T1000 (cell line): Measurements from ENCODE around the gene ADAMTS18.

Source experiments
- DNase-seq: peaks from one replicate; lab custom pipeline; 2025; ENCODE audit warnings: mixed read lengths; lab: John Stamatoyannopoulos, UW

ADAMTS18 gene

DNA sequence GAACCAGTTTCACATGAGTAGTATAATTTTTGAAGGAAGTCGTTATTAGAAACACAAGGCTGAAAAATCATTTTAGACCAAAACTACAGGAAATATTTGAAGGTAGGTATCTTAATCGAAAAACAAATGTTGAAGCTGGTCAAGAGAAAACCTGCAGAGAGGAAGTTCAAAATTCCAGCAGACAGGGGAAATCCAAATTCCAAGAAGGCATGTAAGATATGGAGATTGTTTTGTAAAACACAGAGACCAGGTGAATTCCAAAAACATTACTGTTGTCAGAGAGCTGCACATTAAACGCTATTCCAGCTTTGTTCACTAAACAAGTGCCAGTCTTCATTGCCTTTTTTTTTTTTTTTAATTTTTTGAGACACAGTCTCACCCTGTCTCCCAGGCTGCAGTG lies 38.4 kb downstream of the ADAMTS18 start:
- DNase-seq = no peak

DNA sequence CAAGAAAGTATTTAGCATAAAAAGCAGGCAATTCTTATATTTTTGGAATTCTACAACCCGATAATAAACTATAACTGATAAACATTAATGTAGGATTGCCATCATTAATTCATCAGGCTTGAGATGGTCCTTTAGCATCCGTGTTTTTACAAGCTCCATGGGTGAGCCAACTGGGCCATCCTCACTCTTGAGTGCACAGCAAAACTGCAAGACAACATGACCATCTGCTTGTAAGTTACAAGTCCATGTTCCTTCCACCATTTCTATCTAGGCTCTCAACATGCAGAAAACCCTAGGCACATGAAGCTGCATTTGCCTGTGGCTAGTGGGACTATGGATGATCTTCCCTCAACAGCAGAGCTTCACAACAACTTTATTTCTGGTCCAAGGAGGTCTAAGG lies 40.1 kb downstream of the ADAMTS18 start:
- DNase-seq = no peak

DNA sequence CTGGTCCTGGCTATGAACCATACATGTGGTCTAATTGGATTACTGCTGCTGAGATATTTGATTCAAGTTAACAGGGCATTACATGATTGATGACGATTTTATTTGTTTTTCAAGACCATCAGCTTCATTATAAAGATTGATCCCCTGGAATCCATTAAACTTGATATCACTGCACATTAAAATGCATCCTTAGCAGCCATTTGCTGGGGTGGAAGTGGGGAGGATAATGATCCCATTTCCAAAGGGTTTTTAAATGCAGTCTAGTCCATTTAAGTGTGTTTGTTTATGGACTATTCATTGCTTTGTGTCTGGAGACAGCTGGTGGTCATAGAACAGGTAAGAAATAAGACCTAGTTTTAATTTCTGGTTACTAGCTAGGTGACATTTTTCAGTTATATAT lies 40.9 kb downstream of the ADAMTS18 start:
- DNase-seq = no peak

DNA sequence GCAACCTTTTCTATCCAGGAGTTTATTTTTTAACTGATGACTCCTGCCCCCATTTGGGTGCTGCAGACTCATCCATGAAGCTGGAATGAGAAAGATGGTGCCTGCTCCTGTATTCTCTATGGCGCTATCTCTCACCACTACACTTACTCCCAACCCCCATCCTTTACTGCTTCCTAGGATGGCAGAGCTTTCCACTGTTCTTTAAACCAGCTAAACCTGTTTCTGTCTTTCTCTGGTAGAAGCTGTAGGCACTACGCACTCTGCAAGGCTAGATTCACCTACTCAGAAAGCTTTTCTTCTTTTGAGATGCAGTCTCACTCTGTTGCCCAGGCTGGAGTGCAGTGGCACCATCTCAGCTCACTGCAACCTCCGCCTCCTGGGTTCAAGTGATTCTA lies 47.0 kb downstream of the ADAMTS18 start:
- DNase-seq = no peak

DNA sequence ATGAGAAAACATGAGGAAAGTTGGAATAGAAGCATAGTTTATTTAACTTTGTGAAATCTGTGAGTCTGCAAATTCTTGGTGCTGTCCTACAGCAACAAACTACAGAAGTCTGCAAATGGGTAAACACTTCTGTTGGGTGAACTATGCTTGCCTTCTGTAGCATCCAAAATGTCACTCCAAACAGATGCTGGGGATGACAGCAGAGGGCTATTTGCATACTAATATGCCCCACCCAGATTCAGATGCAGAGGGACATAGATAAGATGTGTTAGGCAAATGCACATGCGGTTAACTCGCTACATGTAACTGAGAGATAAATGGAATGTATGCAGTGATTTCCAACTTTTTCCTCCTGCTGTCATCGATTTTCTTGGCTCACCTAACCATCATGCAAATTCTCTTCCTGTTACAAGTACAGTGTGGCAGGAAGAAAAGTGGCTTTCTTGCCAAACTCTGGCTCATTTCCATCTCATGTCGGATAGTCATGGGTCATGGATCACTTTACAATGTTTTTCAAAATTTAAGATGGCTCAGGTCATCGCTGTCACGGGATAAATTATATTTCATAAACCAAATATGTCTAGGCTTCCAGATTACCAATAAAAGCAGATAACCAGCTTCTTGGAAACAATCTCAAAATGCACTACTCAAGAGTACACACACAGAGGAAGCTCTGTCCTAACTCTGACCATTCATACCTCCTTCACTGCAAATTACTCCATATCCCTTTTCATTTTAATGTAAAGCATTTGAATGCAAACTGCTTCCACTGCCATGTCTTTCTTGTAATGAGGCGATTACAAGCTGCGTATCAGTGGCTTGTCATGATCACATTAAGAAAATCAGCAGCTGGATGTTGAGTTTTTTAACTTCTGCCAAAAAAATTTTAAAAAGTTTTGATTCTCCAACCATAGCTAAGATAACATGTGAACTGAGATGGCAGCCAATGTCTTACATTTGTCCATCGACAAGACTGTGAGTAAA lies 47.7 kb downstream of the ADAMTS18 start:
- DNase-seq = no peak

DNA sequence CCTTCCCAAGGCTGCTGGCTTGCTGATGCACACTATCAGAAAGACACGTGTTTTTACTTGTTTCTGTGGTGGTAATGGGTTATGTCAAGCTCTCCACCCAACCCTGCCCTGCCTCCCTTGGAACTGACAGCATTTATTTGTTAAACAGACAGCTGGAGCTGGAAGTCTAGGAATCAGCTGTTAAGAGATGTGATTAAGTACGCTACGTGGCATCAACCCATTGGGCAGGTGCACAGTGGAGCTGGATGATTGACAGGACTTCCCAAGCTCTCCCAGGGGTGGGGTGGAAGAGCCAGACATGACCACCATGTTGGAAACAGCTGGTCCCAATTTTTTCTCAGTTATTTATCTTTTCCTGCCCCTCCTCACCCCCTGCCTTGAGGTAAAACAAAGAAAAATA lies 49.4 kb downstream of the ADAMTS18 start:
- no peak for DNase-seq

DNA sequence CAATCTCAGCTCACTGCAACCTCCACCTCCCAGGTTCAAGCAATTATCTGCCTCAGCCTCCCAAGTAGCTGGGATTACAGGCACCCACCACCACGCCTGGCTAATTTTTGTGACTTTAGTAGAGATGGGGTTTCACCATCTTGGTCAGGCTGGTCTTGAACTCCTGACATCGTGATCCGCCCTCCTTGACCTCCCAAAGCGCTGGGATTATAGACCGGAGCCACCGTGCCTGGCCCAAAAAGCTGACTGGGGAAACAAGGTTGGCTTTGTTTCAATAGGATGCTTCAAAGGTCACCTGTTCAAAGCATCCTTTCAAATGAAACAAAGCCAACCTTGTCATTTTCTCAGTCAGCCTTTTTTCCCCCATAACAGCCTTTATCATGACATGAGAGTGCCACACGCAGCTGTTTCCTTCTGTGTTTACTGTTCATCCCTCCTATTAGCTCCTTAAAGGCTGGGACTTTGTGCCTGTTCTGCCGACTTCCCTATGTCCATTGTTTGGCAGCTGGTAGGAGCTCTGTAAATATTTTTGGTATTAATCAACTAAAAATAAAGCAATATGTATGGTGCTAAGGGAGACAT lies 51.1 kb downstream of the ADAMTS18 start:
- DNase-seq = no peak

DNA sequence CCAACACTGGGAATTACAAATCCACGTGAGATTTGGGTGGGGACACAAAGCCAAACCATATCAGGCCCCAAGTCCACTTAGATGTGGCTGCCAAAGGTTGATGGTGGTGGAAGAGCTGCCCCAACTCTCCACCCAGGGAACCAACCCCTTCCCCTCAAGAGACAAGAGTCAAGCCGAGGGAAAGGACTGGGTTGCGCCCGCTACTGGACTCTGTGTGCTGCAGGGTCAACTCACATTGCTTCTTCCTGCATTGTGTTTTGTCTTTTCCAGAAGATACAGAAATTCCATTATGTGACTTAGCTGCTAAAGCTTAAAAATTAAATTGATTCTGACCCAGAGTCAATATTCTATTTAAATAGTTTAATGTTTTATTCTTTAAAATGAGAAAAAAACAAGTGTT lies 58.5 kb downstream of the ADAMTS18 start:
- no peak for DNase-seq

DNA sequence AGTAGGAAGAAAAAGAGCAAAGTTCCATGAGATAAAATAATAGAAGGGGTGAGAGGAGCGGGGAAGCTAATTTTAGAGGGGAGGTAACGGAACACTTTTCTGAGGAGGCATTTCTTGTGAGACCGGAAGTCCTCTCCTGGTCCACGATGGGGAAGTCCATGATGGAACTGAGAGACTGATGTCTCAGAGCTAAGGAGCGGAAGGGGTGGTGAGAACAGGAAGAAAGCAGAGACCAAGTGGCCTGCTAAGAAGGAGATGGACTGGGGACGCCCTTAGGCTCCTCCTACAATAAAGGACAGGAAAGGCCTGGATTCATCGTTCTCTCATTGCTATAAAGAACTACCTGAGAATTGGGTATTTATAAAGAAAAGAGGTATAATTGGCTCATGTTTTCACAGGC lies 59.4 kb downstream of the ADAMTS18 start:
- no peak for DNase-seq

DNA sequence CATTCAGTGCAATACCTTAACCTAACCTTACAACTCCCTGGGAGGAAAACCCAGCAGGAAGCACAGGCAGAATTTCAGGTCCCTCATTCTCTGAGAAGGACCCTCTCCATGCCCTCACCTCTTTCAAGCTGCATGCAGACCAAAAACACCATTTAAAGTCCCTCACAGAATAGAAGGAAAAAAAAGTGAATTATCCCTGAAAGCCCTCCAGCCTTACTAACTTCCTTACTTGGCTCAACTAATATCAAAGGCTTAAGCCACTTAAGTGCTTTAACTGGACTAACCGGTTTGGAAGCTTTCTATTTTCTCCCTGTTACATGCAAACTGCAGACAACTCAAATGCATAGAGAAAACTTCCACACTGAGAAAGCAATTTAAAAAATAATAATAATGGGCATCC lies 60.5 kb downstream of the ADAMTS18 start:
- no peak for DNase-seq

DNA sequence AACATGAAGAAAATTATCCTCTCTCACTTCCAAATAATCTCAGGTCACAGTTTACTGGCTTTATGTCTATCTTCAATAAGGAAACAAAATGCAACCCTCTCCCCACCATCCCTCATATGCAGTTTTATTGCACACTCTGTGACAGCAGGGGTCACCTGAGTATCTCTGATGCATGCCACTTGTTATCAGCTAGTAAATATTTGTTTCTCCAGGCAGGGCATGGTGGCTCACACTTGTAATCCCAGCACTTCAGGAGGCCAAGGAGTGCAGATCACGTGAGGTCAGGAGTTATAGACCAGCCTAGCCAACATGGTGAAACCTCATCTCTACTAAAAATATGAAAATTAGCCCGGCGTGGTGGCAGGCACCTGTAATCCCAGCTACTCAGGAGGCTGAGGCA lies 61.1 kb downstream of the ADAMTS18 start:
- no peak for DNase-seq

DNA sequence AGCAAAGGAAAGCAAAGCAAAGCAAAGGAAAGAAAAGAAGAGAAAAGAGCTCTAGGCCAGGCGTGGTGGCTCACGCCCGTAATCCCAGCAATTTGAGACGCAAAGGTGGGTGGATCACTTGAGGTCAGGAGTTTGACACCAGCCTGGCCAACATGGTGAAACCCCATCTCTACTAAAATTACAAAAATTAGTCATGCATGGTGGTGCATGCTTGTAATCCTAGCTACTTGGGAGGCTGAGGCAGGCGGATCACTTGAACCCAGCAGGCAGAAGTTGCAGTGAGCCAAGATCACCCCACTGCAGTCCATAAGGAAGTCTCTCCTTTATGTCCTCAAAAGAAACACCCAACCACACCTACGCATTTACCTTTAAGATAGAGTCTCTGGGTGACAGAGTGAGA lies 70.1 kb downstream of the ADAMTS18 start:
- DNase-seq = no peak

DNA sequence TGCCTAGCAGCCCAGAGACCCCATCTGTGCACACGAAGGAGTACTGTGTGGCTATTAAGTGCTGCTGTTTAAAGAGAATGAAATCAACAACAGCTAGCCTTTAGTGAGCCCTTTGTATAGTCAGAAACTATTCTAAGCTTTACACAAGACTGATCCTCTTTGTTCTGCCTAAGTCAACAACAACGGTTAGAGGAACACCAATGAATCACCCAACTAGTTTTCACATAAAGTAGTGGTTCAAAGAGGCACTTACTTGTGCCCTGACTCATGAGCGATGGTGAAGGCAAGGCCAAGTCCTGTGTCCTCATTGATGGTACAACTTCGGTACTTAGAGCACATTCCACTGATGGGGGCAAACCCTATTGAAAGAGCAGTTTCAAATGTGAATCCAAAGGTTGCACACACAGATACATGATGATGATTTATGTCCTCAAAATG lies 75.8 kb downstream of the ADAMTS18 start:
- no peak for DNase-seq

DNA sequence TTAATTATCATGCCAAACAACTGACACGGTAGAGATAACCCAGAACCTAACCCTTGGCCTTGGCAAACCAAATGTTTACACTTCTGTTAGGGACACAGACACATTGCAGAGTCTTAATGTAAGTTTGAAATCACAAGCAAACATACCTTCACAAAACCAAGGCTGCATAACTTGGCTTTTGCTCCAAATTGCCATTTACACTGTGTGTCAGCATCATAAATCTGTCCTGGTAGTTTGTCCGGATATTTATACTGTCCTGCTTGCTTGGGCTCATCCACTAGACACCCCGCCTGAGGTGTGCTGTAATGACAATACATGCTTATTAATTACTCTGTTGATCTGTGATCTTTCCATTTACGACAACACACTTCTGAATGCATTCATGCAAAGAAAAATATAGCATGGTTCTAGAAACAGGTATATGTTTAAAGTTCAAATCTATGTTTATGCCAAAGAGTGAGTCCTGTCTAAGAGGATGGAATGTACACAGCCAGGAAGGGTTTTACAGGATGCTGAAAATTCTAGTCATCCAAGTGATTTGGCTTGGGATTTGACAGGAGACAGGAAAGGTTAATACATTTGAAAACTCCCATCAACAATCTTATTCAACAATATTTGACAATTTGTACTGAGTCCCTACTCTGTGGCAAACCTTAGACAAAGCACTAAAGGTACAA lies 81.1 kb downstream of the ADAMTS18 start:
- no peak for DNase-seq

DNA sequence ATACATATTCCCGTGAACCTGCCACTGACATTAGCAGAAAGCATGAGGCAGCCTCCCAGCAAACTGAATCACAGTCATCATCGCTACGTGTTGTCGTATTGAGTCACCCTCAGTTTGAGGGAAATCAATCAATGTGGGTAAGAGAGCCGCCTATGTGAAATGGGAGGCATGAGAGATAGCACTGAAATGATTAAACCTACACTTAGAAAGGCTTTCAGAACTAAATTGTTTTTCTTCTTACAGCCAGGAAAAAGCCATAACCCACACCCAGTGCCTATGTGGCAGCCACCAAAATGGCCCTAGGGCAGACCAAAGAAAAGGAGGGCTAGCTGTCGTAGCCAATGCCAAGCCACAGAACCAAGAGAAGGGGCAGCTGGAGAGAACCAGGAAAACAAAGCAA lies 90.5 kb downstream of the ADAMTS18 start:
- no peak for DNase-seq

DNA sequence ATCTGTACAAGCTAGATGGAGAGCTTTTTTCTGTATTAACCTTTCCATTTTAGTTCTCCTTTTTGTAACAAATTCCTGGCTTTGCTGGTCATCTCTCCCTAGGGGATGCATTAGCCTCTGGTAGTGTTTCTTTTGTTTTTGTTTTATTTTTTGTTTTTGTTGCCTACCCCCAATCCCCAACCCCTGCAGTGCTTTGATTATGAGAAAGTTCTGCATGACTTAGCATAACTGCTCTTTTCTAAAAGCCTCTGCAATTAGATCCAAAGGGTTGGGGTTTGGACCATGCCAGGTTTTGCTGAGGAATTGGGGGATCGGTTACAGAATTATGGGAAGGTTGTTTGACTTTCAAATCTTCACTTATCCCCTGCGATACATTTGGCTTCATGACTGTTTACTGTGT lies 98.2 kb downstream of the ADAMTS18 start:
- DNase-seq = no peak

DNA sequence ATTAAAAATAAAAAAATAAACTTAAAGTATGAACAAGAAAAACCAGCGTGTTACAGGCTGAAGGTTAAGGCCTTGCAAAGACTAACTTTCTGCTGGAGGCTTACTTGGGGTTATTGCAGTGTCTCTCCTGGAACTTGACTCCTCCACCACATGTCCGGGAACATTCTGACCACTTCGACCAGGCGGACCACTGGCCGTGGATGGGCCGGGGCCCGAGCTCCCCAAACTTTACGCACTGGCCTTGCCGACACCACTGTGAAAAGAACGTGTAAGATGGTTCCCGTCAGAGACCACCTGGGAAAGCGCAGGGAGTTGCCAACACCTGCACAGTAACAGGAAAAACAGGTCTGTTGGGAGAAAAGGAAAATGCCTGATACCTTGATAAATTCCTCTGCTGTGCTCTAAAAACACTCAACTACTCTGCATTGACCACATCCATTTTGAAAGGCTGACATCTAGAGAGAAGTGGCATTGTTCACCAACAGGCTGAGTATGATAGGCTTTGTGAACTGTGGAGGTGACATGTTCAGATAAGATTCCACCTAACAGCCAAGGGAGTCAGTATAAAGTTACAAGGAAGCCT lies 99.1 kb downstream of the ADAMTS18 start:
- DNase-seq = no peak

DNA sequence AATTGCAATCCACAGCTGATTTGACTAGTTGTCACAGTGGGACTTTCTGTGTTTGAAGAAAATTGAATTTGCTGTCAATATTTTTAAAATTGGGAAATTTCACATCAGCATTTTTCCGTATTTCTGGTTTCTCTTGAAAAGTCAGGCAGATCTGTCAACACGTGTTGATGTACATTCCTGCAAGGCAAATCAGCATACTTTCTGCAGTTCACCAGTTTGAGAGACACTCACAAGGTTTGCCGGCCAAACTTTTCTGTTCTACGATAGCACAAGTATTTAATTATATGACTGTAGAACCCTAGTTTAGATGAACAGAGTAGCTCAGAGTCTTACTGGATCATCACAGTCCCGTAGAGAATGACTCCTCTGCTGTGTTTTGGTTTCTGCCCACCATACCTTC lies 102.0 kb downstream of the ADAMTS18 start:
- no peak for DNase-seq

DNA sequence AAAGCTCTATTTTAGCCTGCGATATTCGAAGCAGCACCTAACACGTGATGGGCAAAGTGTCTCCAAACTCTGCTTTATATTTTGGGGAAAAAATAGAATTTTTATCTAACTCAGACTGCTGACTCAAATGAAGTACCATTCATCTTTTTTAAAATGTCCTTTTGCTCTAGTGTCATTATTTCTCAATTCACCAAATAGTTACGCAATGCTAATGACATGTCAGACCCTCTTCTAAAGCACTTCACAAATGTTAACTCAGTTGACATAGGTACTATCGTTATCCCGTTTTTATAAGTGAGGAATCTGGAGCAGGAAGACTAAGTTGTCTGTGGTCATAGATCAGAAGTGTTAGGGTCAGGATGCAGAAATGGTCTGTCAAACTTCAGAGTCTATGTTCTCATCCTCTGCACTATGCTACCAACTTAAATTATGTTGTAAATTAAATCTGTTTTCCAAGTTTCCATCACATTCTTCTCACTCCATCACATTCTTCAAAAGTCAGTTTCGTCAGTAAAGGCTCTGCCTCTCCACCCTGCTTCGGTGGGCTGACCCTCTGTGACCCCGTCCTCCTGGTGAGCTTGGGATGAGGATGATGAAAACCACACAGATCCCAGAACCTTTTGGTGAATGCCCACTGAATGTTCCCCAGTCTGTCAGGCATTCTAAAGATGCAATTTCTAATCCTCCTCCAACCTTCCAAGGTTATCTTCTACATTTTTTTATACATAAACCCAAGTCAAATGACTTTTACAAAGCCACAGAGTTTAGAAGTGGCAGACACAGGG lies 102.8 kb downstream of the ADAMTS18 start:
- DNase-seq = no peak

DNA sequence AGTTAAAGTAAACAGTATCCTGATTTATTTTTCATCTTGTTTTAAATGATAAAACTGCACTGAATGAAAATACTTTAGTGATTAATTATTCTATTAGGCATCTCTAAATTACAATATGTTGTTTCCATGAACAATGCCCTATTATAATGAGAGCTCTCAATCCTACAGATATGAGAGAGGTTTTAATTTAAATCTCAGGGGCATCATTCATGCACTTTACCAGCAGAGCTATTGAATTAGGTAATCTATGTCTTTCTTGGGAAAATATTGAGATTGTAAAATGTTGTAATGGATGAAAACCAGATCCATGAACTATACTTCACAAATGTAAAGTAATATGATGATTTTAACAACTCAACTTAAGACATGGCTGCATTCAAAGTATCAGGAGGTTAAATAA lies 103.8 kb downstream of the ADAMTS18 start:
- DNase-seq = no peak

DNA sequence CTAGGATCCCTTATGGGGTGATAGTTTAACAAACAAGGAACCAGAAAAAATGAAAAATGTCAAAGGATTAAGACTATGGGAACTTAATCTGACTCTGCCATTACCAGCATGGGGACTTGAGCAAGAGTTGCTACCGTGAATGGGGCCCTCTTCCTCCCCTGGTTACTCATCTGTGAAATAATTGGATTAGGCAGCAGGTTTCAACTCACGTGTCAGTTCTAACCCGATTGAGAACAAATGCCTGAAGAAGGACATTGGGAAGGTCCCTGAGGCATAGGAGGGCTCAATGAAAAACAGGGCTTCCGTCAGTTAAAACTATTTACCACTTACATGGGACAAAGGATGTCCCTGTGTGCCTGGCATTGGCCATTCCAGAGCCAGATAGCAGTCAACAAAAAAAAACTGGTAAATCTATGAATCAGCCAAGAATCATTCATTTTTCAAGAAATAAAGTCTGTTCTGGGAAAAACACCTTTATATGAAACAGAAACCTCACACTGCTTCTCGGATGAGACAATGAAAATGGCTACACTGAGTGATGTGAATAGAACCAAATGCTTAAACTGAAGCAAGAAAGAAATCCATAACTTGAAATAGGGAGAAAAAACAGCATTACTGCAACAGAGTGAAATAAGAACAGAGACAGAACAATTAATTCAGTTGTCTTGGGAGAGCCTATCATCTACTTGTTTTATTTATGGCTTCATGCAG lies 104.3 kb downstream of the ADAMTS18 start:
- no peak for DNase-seq
